Measurements from ENCODE around the gene RGS9BP. TPM values are rescaled to one million over a fixed set of nuclear protein-coding genes. Genes with fewer than 3 reads are reported as not detected.
A peak's percentile ranks its signal among the peaks of the same experiment; 100 is the strongest.
"Not testable (repeated sequence)": the region's sequence is repeated elsewhere in the genome, so short reads cannot be mapped to it uniquely, and the experiment has no call there.

The RGS9BP gene
- total and polyA plus RNA-seq, 2 donors (not counting 1 experiment from before 2014, with no cell fraction given), result 0.09 to 0.66 TPM

- Histone ChIP-seq H3K36me3 (ENCODE audit: control insufficient read depth, insufficient read depth, low read length) (no peaks in the 10 kb centered on the region), H3K4me3 (replicated peaks in 1 of 4; ENCODE audit: control extremely low read depth in 1 of 4, insufficient read depth in 1 of 4, low read depth in 3 of 4, low read length in 4 of 4) (no peak overlapping the region), H3K9ac (ENCODE audit: insufficient read depth, low read length) (no peak overlapping the region), H3K27ac (ENCODE audit: insufficient read depth, low read length) (no peak overlapping the region), H3K4me1 (ENCODE audit: control insufficient read depth, extremely low read depth, insufficient read depth, low read length) (no peaks in the 10 kb centered on the region), H2AFZ (ENCODE audit: low read length) (no peak overlapping the region), H3K27me3 (ENCODE audit: control insufficient read depth, insufficient read depth, low read length) (no peaks in the 10 kb centered on the region), H3K4me2 (ENCODE audit: extremely low read depth, insufficient read depth, low read length) (no peak overlapping the region), H3K79me2 (ENCODE audit: control insufficient read depth, insufficient read depth, low read length) (peaks cover 9% of the 10 kb centered on the region), H3K9me3 (ENCODE audit: control insufficient read depth, insufficient read depth, low read depth, low read length) (no peaks in the 10 kb centered on the region), H4K20me1 (ENCODE audit: control insufficient read depth, extremely low read depth, insufficient read depth, low read length) (no peaks in the 10 kb centered on the region)
- peak in 1 of 2 donors; percentile 17 for DNase-seq (ENCODE audit: low read depth in 2 of 2)
- TF ChIP-seq EZH2 (IDR thresholded peaks at IDR 0.05; ENCODE audit: low read length, missing control alignments), result no peak
- TF ChIP-seq CTCF (conservative IDR thresholded peaks at IDR 0.05 in 1 of 2, IDR thresholded peaks at IDR 0.05 in 1 of 2; ENCODE audit: low read depth in 1 of 2, low read length in 2 of 2), result no peak
Observed at GRCh38 chr19:32702010-32702409, 26.4 kb downstream of the RGS9BP start.

- not testable (repeated sequence) for H3K79me2 ChIP-seq (ENCODE audit: control insufficient read depth, insufficient read depth, low read length); H4K20me1 ChIP-seq (ENCODE audit: control insufficient read depth, extremely low read depth, insufficient read depth, low read length); DNase-seq (ENCODE audit: low read depth in 2 of 2); H3K9ac ChIP-seq (ENCODE audit: insufficient read depth, low read length); H3K9me3 ChIP-seq (ENCODE audit: control insufficient read depth, insufficient read depth, low read depth, low read length); H3K27me3 ChIP-seq (ENCODE audit: control insufficient read depth, insufficient read depth, low read length); H3K4me2 ChIP-seq (ENCODE audit: extremely low read depth, insufficient read depth, low read length); H3K4me1 ChIP-seq (ENCODE audit: control insufficient read depth, extremely low read depth, insufficient read depth, low read length); H3K27ac ChIP-seq (ENCODE audit: insufficient read depth, low read length); H3K36me3 ChIP-seq (ENCODE audit: control insufficient read depth, insufficient read depth, low read length); H2AFZ ChIP-seq (ENCODE audit: low read length); H3K4me3 ChIP-seq (replicated peaks in 1 of 4; ENCODE audit: control extremely low read depth in 1 of 4, insufficient read depth in 1 of 4, low read depth in 3 of 4, low read length in 4 of 4)
Observed at GRCh38 chr19:32704006-32704405, 28.4 kb downstream of the RGS9BP start.

GRCh38 chr19:32708457-32708856 is 32.8 kb downstream of the RGS9BP start:
- Histone ChIP-seq H3K4me2 (ENCODE audit: extremely low read depth, insufficient read depth, low read length) (no peak overlapping the region), H3K9ac (ENCODE audit: insufficient read depth, low read length) (no peak overlapping the region), H3K27ac (ENCODE audit: insufficient read depth, low read length) (no peak overlapping the region), H3K27me3 (ENCODE audit: control insufficient read depth, insufficient read depth, low read length) (no peaks in the 10 kb centered on the region), H4K20me1 (ENCODE audit: control insufficient read depth, extremely low read depth, insufficient read depth, low read length) (no peaks in the 10 kb centered on the region), H3K4me1 (ENCODE audit: control insufficient read depth, extremely low read depth, insufficient read depth, low read length) (no peaks in the 10 kb centered on the region), H3K9me3 (ENCODE audit: control insufficient read depth, insufficient read depth, low read depth, low read length) (no peaks in the 10 kb centered on the region), H3K79me2 (ENCODE audit: control insufficient read depth, insufficient read depth, low read length) (peaks cover 4% of the 10 kb centered on the region), H2AFZ (ENCODE audit: low read length) (no peak overlapping the region), H3K4me3 (replicated peaks in 1 of 4; ENCODE audit: control extremely low read depth in 1 of 4, insufficient read depth in 1 of 4, low read depth in 3 of 4, low read length in 4 of 4) (no peak overlapping the region), H3K36me3 (ENCODE audit: control insufficient read depth, insufficient read depth, low read length) (no peaks in the 10 kb centered on the region)
- DNase-seq (ENCODE audit: low read depth in 2 of 2), result no peak
- TF ChIP-seq CTCF (conservative IDR thresholded peaks at IDR 0.05 in 1 of 2, IDR thresholded peaks at IDR 0.05 in 1 of 2; ENCODE audit: low read depth in 1 of 2, low read length in 2 of 2), result no peak
- no peak for TF ChIP-seq EZH2 (IDR thresholded peaks at IDR 0.05; ENCODE audit: low read length, missing control alignments)

All from fibroblast of lung (primary cell).